HEK293 (cell line): ENCODE measurements around the gene PPP2R2B.

Experiments
- CTCF ChIA-PET: fragments of 350-600 bp; formaldehyde crosslinking; extraction: SDS; loops from one replicate; lab custom pipeline; 2021; ENCODE audit warnings: antibody characterized with exemption; lab: Yijun Ruan, JAX
- POLR2A ChIA-PET: fragments of 300-600 bp; formaldehyde crosslinking; extraction: SDS; loops from one replicate; lab custom pipeline; 2020; ENCODE audit warnings: antibody characterized with exemption, inconsistent platforms; lab: Yijun Ruan, JAX
- H3K27ac ChIP-seq: fragments of 200-500 bp; sonication (Bioruptor generic); 2 replicates; pipeline ENCODE4 v1.5.1; 2014; ENCODE audit warnings: low read depth, low read length, control low read depth, inconsistent platforms; ENCODE audit errors: extremely low read depth
- H3K36me3 ChIP-seq, 2 experiments: fragments of 200-500 bp in 1 of 2; sonication (Bioruptor generic) in 1 of 2; 1 replicate in 1 of 2; 2 replicates in 1 of 2; pipeline ENCODE4 v1.5.1; 2014 to 2017; ENCODE audit warnings: inconsistent platforms in 2 of 2, low read length in 2 of 2; ENCODE audit not compliant: control insufficient read depth in 2 of 2, insufficient read depth in 1 of 2
- H3K4me1 ChIP-seq: fragments of 200-500 bp; sonication (Bioruptor generic); 2 replicates; pipeline ENCODE4 v1.5.1; 2014; ENCODE audit warnings: mild to moderate bottlenecking, low read length, inconsistent platforms; ENCODE audit not compliant: control insufficient read depth, insufficient read depth
- H3K4me3 ChIP-seq: 2 replicates; pipeline ENCODE4 v1.5.1; 2011; ENCODE audit warnings: low read depth, mild to moderate bottlenecking, control low read depth, low read length, moderate library complexity
- H3K9me3 ChIP-seq: fragments of 200-500 bp; sonication (Bioruptor generic); 2 replicates; pipeline ENCODE4 v1.5.1; 2014; ENCODE audit warnings: low read depth, low read length, inconsistent platforms; ENCODE audit not compliant: control insufficient read depth, insufficient read depth
- FEZF1 ChIP-seq: fragments of 450-650 bp; formaldehyde crosslinking; IDR thresholded peaks from 2 replicates; pipeline ENCODE4 v1.5.1; 2016; ENCODE audit warnings: missing biosample characterization, missing genetic modification characterization
- SCRT2 ChIP-seq: fragments of 450-650 bp; formaldehyde crosslinking; IDR thresholded peaks from 2 replicates; pipeline ENCODE4 v1.5.1; 2016; ENCODE audit warnings: missing biosample characterization, missing genetic modification characterization
- SP2 ChIP-seq: fragments of 450-650 bp; formaldehyde crosslinking; IDR thresholded peaks from 2 replicates; pipeline ENCODE4 v1.5.1; 2016; ENCODE audit warnings: missing biosample characterization, missing genetic modification characterization
- WT1 ChIP-seq: fragments of 450-650 bp; formaldehyde crosslinking; IDR thresholded peaks from 2 replicates; pipeline ENCODE4 v1.5.1; 2016; ENCODE audit warnings: missing biosample characterization, missing genetic modification characterization
- ZBTB1 ChIP-seq: fragments of 450-650 bp; formaldehyde crosslinking; IDR thresholded peaks from 2 replicates; pipeline ENCODE4 v1.5.1; 2016; ENCODE audit warnings: missing biosample characterization, missing genetic modification characterization
- ZBTB11 ChIP-seq: fragments of 450-650 bp; formaldehyde crosslinking; conservative IDR thresholded peaks from 2 replicates; pipeline ENCODE4 v1.5.1; 2016; ENCODE audit warnings: low read depth, missing biosample characterization, missing genetic modification characterization
- ZNF10 ChIP-seq: fragments of 450-650 bp; formaldehyde crosslinking; IDR thresholded peaks from 2 replicates; pipeline ENCODE4 v1.5.1; 2017; ENCODE audit warnings: missing biosample characterization, missing genetic modification characterization
- ZNF114 ChIP-seq: fragments of 450-650 bp; formaldehyde crosslinking; IDR thresholded peaks from 2 replicates; pipeline ENCODE4 v1.5.0; 2017; ENCODE audit warnings: missing biosample characterization, missing genetic modification characterization
- ZNF140 ChIP-seq: fragments of 450-650 bp; formaldehyde crosslinking; IDR thresholded peaks from 2 replicates; pipeline ENCODE4 v1.5.1; 2016; ENCODE audit warnings: missing biosample characterization, missing genetic modification characterization
- ZNF174 ChIP-seq: fragments of 450-650 bp; formaldehyde crosslinking; IDR thresholded peaks from 2 replicates; pipeline ENCODE4 v1.5.0; 2017; ENCODE audit warnings: missing biosample characterization, mild to moderate bottlenecking, missing genetic modification characterization
- ZNF175 ChIP-seq: fragments of 450-650 bp; formaldehyde crosslinking; IDR thresholded peaks from 2 replicates; pipeline ENCODE4 v1.5.1; 2016; ENCODE audit warnings: missing biosample characterization, missing genetic modification characterization
- ZNF18 ChIP-seq: fragments of 450-650 bp; formaldehyde crosslinking; IDR thresholded peaks from 2 replicates; pipeline ENCODE4 v1.5.1; 2016; ENCODE audit warnings: missing biosample characterization, missing genetic modification characterization
- ZNF184 ChIP-seq: fragments of 450-650 bp; IDR thresholded peaks from 2 replicates; pipeline ENCODE4 v1.5.1; 2018; ENCODE audit warnings: missing biosample characterization, mild to moderate bottlenecking, missing genetic modification characterization
- ZNF19 ChIP-seq: fragments of 450-650 bp; formaldehyde crosslinking; IDR thresholded peaks from 2 replicates; pipeline ENCODE4; 2016; ENCODE audit warnings: missing biosample characterization, missing genetic modification characterization, low read depth
- ZNF211 ChIP-seq: fragments of 450-650 bp; formaldehyde crosslinking; IDR thresholded peaks from 2 replicates; pipeline ENCODE4 v1.5.1; 2016; ENCODE audit warnings: low read depth, missing biosample characterization, missing genetic modification characterization
- ZNF239 ChIP-seq: fragments of 450-650 bp; formaldehyde crosslinking; IDR thresholded peaks from 2 replicates; pipeline ENCODE4 v1.5.1; 2016; ENCODE audit warnings: missing biosample characterization, missing genetic modification characterization
- ZNF426 ChIP-seq: fragments of 450-650 bp; formaldehyde crosslinking; IDR thresholded peaks from 2 replicates; pipeline ENCODE4 v1.5.1; 2017; ENCODE audit warnings: missing biosample characterization, missing genetic modification characterization, mild to moderate bottlenecking, inconsistent platforms, moderate library complexity
- ZNF433 ChIP-seq: fragments of 450-650 bp; formaldehyde crosslinking; IDR thresholded peaks from 2 replicates; pipeline ENCODE4 v1.5.1; 2016; ENCODE audit warnings: missing biosample characterization, missing genetic modification characterization, low read depth
- ZNF473 ChIP-seq: fragments of 450-650 bp; formaldehyde crosslinking; IDR thresholded peaks from 2 replicates; pipeline ENCODE4 v1.5.1; 2017; ENCODE audit warnings: missing biosample characterization, missing genetic modification characterization
- ZNF76 ChIP-seq: fragments of 450-650 bp; formaldehyde crosslinking; IDR thresholded peaks from 2 replicates; pipeline ENCODE4; 2016; ENCODE audit warnings: low read depth, missing biosample characterization, missing genetic modification characterization, borderline replicate concordance
- ZNF777 ChIP-seq: fragments of 450-650 bp; formaldehyde crosslinking; IDR thresholded peaks from 2 replicates; pipeline ENCODE4 v1.5.1; 2017; ENCODE audit warnings: missing biosample characterization, missing genetic modification characterization, borderline replicate concordance
- ZNF792 ChIP-seq: fragments of 450-650 bp; formaldehyde crosslinking; IDR thresholded peaks from 2 replicates; pipeline ENCODE4 v1.5.1; 2016; ENCODE audit warnings: missing biosample characterization, missing genetic modification characterization
- ZNF830 ChIP-seq: fragments of 450-650 bp; IDR thresholded peaks from 2 replicates; pipeline ENCODE4 v1.5.0; 2018; ENCODE audit warnings: missing biosample characterization, missing genetic modification characterization, low read depth, mild to moderate bottlenecking, moderate library complexity
- ZSCAN5A ChIP-seq: fragments of 450-650 bp; formaldehyde crosslinking; IDR thresholded peaks from 2 replicates; pipeline ENCODE4 v1.5.1; 2016; ENCODE audit warnings: missing biosample characterization, missing genetic modification characterization

Gene PPP2R2B

DNA sequence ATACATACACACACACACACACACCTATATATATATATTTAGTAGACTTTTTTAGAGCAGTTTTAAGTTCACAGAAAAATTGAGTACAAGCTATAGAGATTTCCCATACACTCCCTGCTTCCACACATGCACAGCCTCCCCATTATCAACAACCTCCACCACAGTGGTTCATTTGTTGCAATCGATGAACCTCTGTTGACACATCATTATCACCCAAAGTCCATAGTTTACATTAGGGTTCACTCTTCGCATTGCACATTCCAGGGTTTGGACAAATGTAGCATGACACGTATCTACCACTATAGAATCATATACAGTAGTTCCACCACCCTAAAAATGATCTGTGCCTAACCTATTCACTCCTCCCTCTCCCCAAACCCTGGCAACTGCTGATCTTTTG is 111.0 kb downstream of the PPP2R2B start (continued):
- no peak for TF ChIP-seq ZNF426 (tag by site-specific recombination)
- no peak for TF ChIP-seq ZSCAN5A (tag by site-specific recombination)
- no peak for TF ChIP-seq ZNF830 (tag by site-specific recombination)

DNA sequence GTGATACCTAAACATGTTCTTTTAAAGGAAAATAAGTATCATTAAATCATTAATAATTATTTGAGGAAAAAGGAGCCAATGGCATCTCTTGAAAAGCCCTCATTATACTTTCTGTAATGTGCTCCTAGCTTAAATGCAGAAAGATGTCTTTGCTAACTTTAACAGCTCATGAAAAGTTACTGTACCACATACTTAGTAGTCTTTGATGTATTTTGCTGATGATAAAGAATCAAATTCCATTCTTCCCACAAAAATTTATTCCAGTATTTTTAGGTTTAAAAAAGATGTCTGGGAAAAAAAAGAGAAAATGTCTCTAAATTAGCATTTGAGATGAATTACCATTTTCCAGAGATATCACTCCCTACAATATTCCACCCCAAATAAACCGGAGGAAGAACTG is 112.5 kb downstream of the PPP2R2B start:
- POLR2A ChIA-PET: no interaction called here
- no peak for TF ChIP-seq ZNF211
- no peak for TF ChIP-seq ZNF473 (tag by site-specific recombination)
- TF ChIP-seq ZNF175 (tag by site-specific recombination): no peak
- TF ChIP-seq ZNF777: no peak
- TF ChIP-seq, all 188 proteins: peak for 0
- Histone ChIP-seq H3K27ac (no peak overlapping the region), H3K4me3 (no peak overlapping the region), H3K9me3 (no peaks in the 10 kb centered on the region), H3K4me1 (no peaks in the 10 kb centered on the region), H3K36me3 (no peaks in the 10 kb centered on the region)
- CTCF ChIA-PET: interaction anchor here (1.2 kb wide), 1 partner anchor 200 kb away, joined by 3 read pairs; no protein-coding TSS in a partner anchor

DNA sequence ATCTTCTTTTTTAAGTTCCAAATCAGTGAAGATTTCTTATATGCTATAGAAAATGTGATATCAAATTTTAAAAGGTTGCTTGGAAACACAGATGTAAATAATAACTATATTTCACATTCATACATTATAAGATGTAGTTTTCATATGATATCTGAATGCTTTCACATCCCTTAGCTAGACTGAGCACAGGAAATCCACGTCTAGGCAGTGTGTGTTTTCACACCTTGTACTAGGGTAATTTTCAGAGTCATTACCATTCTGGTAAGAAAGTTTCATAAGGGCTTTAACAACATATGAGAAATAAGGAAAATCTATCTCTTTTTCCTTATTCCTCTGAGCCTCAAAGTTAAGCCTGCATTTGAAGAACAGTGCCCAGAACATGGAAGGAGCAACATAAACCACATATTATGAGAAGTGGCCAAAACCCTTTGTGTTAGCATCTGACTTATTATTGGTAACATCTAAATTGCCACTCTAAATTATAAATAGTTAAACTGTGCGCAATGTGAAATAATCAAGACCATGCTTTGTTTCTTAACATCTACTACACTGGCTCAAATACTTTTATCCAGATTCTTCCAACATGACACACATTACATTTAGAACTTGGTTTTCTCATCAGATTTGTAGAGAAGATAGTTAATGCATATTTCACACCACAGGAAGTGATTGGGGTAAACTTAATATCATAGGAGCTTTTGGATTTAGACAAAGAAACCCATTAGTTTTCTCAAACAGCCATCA is 113.3 kb downstream of the PPP2R2B start:
- no peaks in the 10 kb centered on the region for H3K9me3 ChIP-seq
- ChIA-PET CTCF (interaction anchor here (1.0 to 1.2 kb wide), 2 partner anchors 13 to 201 kb away, joined by 3 read pairs; no protein-coding TSS in a partner anchor), POLR2A (no interaction called here)

More for the DNA sequence above, 113.3 kb downstream of the PPP2R2B start:
- no peak overlapping the region for H3K4me3 ChIP-seq
- no peaks in the 10 kb centered on the region for H3K4me1 ChIP-seq
- H3K27ac ChIP-seq: no peak overlapping the region
- no peaks in the 10 kb centered on the region for H3K36me3 ChIP-seq
- TF ChIP-seq ZNF184 (tag by site-specific recombination) (no peak), ZNF114 (tag by site-specific recombination) (no peak), ZNF140 (tag by site-specific recombination) (no peak), ZBTB1 (no peak), ZNF174 (tag by site-specific recombination) (no peak), ZNF792 (tag by site-specific recombination) (no peak), SCRT2 (tag by site-specific recombination) (no peak), ZNF19 (no peak), ZNF18 (tag by site-specific recombination) (no peak), ZSCAN5A (tag by site-specific recombination) (no peak), FEZF1 (tag by site-specific recombination) (no peak), ZBTB11 (tag by site-specific recombination) (no peak), WT1 (tag by site-specific recombination) (no peak), SP2 (tag by site-specific recombination) (no peak), ZNF10 (tag by site-specific recombination) (no peak), ZNF239 (tag by site-specific recombination) (no peak), ZNF76 (no peak), ZNF433 (tag by site-specific recombination) (no peak)
